ENCODE results near the gene MBTPS1. TPM values are rescaled to one million over a fixed set of nuclear protein-coding genes. Genes with fewer than 3 reads are reported as not detected.
"Not testable (repeated sequence)": the region's sequence is repeated elsewhere in the genome, so short reads cannot be mapped to it uniquely, and the experiment has no call there.

Gene MBTPS1
- total and polyA plus RNA-seq, 5 donors, result 59.3 to 112 (median 97.4) TPM

DNA sequence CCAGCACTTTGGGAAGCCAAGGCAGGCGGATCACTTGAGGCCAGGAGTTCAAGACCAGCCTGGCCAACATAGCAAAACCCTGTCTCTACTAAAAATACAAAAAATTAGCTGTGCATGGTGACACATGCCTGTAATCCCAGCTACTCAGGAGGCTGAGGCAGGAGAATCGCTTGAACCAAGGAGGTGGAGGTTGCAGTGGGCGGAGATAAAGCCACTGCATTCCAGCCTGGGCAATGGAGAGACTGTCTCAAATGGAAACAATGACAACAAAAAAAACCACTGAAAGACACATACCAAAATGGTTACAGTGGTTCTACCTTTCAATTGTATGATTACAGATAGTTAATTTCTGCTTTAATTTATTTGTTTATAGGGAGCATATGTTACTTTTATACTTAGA lies 4.8 kb downstream of the MBTPS1 start:
- not testable (repeated sequence) for H3K9me3 ChIP-seq (ENCODE audit: control insufficient read depth, low read length)

DNA sequence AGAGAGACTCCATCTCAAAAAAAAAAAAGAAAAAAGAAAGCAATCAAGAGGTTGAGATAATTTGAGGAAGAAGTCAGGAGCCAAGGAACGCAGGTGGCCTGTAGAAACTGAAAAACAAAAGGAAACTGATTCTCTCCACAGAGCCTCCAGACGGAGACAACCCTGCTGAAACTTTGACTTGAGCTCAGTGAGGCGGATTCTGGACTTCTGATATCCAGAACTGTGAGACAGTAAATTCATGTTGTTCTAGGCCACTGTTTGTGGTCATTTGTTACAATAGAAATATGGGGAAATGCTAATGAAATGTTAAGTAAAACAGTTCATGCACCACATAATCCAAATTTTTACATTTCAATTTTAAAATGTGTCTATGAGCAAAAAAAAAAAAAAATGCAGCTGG lies 5.2 kb downstream of the MBTPS1 start:
- ATAC-seq (no peak), DNase-seq (no peak)
- intact Hi-C loops (cut with DNase I), result no loop called here
- H3K4me1 ChIP-seq (ENCODE audit: control insufficient read depth, insufficient read depth, low read length), result no peaks in the 10 kb centered on the region
- H3K9me3 ChIP-seq (ENCODE audit: control insufficient read depth, low read length), result no peaks in the 10 kb centered on the region
- no peak overlapping the region for H3K27ac ChIP-seq (ENCODE audit: low read length)
- 67% methylated on average over 3 of the region's 3 CpGs for WGBS
- H3K27me3 ChIP-seq (ENCODE audit: control insufficient read depth, insufficient read depth), result no peaks in the 10 kb centered on the region
- no peak overlapping the region for H3K4me3 ChIP-seq (ENCODE audit: low read length)

More for the DNA sequence above, 4.8 kb downstream of the MBTPS1 start:
- H3K27ac ChIP-seq (ENCODE audit: low read length); H3K4me3 ChIP-seq (ENCODE audit: low read length); intact Hi-C loops (cut with DNase I); H3K27me3 ChIP-seq (ENCODE audit: control insufficient read depth, insufficient read depth); DNase-seq; H3K4me1 ChIP-seq (ENCODE audit: control insufficient read depth, insufficient read depth, low read length); ATAC-seq: not testable (repeated sequence)
- 94% methylated on average over 3 of the region's 3 CpGs for WGBS

DNA sequence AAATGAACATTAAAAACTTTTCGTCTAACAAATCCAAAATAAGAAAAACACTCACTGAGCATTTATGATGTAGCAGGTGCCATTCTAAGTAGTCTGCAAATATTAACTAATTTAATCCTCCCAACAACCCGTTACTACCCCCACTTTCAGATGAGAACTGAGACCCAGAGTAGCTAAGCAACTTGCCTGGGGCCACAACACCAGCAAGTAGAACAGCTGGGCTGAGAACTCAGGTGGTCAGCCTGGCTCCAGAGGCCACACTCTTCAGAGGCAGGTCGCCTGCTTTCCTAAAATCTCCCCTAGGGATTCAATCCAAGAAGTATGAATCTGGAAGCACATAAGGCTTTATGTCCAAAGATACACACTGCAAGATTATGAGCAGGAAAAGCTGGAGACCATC lies 6.2 kb downstream of the MBTPS1 start:
- 88% methylated on average over 3 of the region's 3 CpGs for WGBS
- H3K4me1 ChIP-seq (ENCODE audit: control insufficient read depth, insufficient read depth, low read length), result no peaks in the 10 kb centered on the region
- no peak for DNase-seq
- H3K27ac ChIP-seq (ENCODE audit: low read length), result no peak overlapping the region
- intact Hi-C loops (cut with DNase I), result no loop called here
- no peaks in the 10 kb centered on the region for H3K27me3 ChIP-seq (ENCODE audit: control insufficient read depth, insufficient read depth)
- H3K9me3 ChIP-seq (ENCODE audit: control insufficient read depth, low read length), result no peaks in the 10 kb centered on the region
- H3K4me3 ChIP-seq (ENCODE audit: low read length), result no peak overlapping the region
- ATAC-seq, result no peak

DNA sequence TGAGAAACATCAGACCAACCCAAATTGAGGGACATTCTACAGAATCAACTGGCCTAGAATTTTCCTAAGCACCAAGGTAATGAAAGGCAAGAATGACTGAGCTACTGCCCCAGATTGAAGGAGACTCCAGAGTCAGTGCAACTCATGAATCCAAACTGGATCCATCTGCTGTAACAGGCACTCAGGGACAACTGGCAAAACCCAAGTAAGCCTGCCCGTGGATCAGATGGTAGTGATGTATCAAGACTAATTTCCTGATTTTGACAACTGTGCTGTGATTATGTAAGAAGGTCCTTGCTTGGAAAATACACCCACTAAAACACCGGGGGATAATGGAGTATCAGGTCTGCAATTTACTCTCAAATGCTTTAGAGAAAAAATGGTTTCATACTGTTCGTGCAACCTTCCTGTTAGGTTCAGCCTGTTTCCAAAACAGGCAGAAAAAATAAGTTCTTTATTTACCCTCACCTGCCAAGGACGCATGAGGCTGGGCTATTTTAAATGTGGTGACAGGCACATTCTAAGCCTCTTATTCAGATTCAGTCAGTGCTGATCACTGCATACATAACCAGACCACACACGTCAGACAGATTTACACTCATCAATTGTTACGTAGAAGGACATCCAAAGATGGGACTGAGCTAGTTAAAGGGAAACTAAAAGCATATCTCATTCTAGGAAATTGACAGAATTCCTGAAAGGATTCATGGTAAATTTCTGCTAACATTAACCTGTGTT lies 7.0 kb downstream of the MBTPS1 start:
- no peaks in the 10 kb centered on the region for H3K27me3 ChIP-seq (ENCODE audit: control insufficient read depth, insufficient read depth)
- DNase-seq (no peak), ATAC-seq (peak; percentile 48 to 78)
- no peak overlapping the region for H3K4me3 ChIP-seq (ENCODE audit: low read length)
- H3K9me3 ChIP-seq (ENCODE audit: control insufficient read depth, low read length), result no peaks in the 10 kb centered on the region
- no peaks in the 10 kb centered on the region for H3K4me1 ChIP-seq (ENCODE audit: control insufficient read depth, insufficient read depth, low read length)
- intact Hi-C loops (cut with DNase I), result no loop called here
- 55% methylated on average over 6 of the region's 6 CpGs for WGBS
- H3K27ac ChIP-seq (ENCODE audit: low read length), result peak overlapping the region; percentile 49

DNA sequence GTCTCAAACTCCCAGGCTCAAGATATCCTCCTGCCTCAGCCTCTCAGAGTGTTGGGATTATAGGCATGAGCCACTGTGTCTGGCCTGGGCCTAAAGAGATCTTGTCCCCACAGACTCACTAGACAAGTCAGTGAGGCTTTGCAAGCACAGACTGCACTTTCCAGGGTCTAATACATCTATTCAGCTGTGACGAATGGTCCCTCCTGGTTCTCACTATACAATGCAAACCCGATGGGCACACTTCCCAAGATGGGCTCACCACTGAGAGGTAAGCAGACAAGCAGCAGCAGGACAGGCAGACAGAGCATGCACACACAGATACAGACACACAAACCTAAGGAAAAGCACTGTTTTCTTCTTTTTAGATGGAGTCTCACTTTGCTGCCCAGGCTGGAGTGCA lies 8.8 kb downstream of the MBTPS1 start:
- no peak for DNase-seq
- Histone ChIP-seq H3K4me1 (ENCODE audit: control insufficient read depth, insufficient read depth, low read length) (peaks cover 3% of the 10 kb centered on the region), H3K27me3 (ENCODE audit: control insufficient read depth, insufficient read depth) (no peaks in the 10 kb centered on the region), H3K27ac (ENCODE audit: low read length) (no peak overlapping the region), H3K9me3 (ENCODE audit: control insufficient read depth, low read length) (no peaks in the 10 kb centered on the region), H3K4me3 (ENCODE audit: low read length) (no peak overlapping the region)
- 78% methylated on average over 2 of the region's 2 CpGs for WGBS
- no peak for ATAC-seq
- intact Hi-C loops (cut with DNase I), result no loop called here

DNA sequence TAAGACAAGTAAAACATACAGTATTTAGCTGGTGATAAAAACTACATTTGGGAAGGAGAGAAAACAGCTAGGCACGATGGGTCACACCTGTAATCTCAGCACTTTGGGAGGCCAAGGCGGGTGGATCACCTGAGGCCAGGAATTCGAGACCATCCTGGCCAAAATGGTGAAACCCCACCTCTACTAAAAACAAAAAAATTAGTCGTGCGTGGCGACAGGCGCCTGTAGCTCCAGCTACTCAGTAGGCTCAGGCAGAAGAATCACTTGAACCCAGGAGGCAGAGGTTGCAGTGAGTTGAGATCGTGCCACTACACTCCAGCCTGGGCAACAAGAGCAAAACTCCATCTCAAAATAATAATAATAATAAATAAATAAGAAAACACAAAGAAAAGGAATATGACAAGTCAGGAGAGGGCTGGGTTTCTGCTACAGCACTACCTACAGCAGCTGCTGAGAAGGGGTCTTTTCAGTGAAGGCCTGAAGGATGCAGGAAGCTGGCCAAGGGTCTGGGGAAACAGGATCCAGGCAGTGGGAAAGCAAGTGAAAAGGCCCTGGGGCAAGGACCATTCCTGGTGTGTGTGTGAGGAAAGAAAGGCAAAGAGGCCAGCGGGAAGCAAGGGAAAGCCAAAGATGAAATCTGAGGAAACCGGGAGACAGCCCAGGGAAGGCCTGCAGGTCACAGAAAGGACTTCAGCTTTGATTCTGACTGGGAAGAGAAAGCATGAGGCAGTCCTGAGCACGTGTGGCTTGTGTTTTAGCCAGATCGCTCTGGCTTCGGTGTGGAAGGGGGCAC lies 10.6 kb downstream of the MBTPS1 start:
- Histone ChIP-seq H3K27ac (ENCODE audit: low read length) (peak overlapping the region; percentile 36), H3K9me3 (ENCODE audit: control insufficient read depth, low read length) (no peaks in the 10 kb centered on the region), H3K4me3 (ENCODE audit: low read length) (no peak overlapping the region), H3K27me3 (ENCODE audit: control insufficient read depth, insufficient read depth) (no peaks in the 10 kb centered on the region), H3K4me1 (ENCODE audit: control insufficient read depth, insufficient read depth, low read length) (peaks cover 3% of the 10 kb centered on the region)
- 82% methylated on average over 13 of the region's 13 CpGs for WGBS
- intact Hi-C loops (cut with DNase I), result no loop called here
- DNase-seq (no peak), ATAC-seq (no peak)

DNA sequence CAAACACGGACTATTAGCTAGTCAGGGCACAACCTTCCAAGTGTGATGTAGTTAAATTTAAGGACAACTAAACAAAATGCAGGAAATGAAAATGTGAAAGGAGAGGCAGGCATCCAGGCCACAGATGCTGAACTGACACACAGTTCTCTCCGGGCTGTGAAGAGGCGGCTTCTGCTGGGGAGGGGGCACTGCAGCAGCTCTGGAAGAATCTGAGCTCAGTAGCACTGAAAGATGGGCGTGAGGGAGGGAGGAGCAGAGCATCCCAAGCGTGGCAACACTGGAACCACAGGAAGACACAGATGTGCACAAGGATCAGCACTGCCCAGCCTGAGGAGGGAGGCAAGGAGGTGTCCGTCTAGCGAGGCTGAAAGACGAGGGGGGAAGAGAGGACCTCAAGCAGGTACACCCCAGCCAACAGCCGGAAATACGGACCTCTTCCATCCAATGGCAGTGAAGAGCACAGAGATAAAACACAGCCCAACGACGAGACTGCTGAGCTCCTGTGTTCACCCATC lies 11.4 kb downstream of the MBTPS1 start:
- 67% methylated on average over 12 of the region's 12 CpGs for WGBS
- Histone ChIP-seq H3K9me3 (ENCODE audit: control insufficient read depth, low read length) (no peaks in the 10 kb centered on the region), H3K27me3 (ENCODE audit: control insufficient read depth, insufficient read depth) (no peaks in the 10 kb centered on the region), H3K4me1 (ENCODE audit: control insufficient read depth, insufficient read depth, low read length) (peaks cover 3% of the 10 kb centered on the region), H3K27ac (ENCODE audit: low read length) (no peak overlapping the region), H3K4me3 (ENCODE audit: low read length) (no peak overlapping the region)
- ATAC-seq (no peak), DNase-seq (no peak)
- intact Hi-C loops (cut with DNase I), result no loop called here

DNA sequence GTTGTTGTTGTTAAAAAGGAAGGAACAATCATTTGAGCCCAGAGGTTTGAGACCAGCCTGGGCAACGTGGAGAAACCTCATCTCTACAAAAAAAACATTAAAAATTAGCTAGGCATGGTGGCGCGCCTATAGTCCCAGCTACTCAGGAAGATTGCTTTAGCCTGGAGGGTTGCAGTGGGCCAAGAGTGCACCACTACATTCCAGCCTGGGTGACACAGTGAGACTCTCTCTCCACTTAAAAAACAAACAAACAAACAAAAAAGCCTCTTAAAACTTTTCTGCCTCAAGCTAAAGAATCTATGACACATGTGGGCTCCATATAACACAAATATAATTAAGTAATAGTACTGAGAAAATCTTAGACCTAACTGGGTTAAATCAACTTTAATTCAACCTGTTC lies 12.5 kb downstream of the MBTPS1 start:
- Histone ChIP-seq H3K9me3 (ENCODE audit: control insufficient read depth, low read length) (no peaks in the 10 kb centered on the region), H3K27ac (ENCODE audit: low read length) (no peak overlapping the region), H3K4me3 (ENCODE audit: low read length) (no peak overlapping the region), H3K4me1 (ENCODE audit: control insufficient read depth, insufficient read depth, low read length) (peaks cover 3% of the 10 kb centered on the region), H3K27me3 (ENCODE audit: control insufficient read depth, insufficient read depth) (no peaks in the 10 kb centered on the region)
- intact Hi-C loops (cut with DNase I), result no loop called here
- 81% methylated on average over 3 of the region's 3 CpGs for WGBS
- DNase-seq (no peak), ATAC-seq (no peak)

DNA sequence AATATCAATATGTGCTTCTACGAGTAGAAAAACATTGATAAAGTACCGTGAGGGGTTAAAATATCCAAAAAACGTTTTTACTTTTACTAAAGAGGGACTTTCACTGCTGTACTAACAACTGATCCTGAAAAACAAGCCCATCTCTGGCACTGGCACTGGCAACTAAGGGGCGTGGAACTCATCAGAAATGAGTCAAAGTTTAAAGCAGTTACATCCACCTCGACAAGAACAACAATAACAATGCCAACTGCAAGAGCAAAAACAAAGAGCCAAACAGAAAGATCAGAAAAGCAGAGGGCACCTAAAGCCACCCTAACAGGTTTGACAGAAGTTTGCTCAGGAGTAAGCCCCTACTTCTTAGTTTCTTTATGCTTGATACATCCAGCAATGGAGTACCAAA lies 13.1 kb downstream of the MBTPS1 start:
- Histone ChIP-seq H3K9me3 (ENCODE audit: control insufficient read depth, low read length) (no peaks in the 10 kb centered on the region), H3K27me3 (ENCODE audit: control insufficient read depth, insufficient read depth) (no peaks in the 10 kb centered on the region), H3K4me1 (ENCODE audit: control insufficient read depth, insufficient read depth, low read length) (peaks cover 3% of the 10 kb centered on the region), H3K27ac (ENCODE audit: low read length) (no peak overlapping the region), H3K4me3 (ENCODE audit: low read length) (no peak overlapping the region)
- 63% methylated on average over 5 of the region's 5 CpGs for WGBS
- intact Hi-C loops (cut with DNase I), result no loop called here
- ATAC-seq (no peak), DNase-seq (no peak)

DNA sequence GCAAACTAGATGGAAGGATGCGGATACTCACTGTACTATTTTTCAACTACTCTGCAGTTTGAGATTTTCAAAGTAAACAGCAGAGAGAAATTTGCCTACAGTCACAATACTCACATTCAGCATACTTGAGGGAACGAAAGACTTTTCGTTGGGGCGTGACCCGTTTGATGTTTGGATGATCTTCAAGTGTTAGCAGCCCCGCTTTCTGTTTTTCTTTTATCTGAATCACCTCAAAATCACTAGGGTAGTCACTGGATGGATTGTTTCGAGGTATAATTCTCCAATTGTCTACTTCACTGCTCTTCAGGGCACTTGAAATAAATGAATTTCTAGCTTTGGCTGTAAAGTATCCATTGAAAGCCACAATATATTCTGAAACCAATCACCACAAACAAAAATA lies 17.8 kb downstream of the MBTPS1 start:
- DNase-seq, result no peak
- 93% methylated on average over 7 of the region's 7 CpGs for WGBS
- Histone ChIP-seq H3K27me3 (ENCODE audit: control insufficient read depth, insufficient read depth) (no peaks in the 10 kb centered on the region), H3K9me3 (ENCODE audit: control insufficient read depth, low read length) (no peaks in the 10 kb centered on the region), H3K27ac (ENCODE audit: low read length) (no peak overlapping the region), H3K4me3 (ENCODE audit: low read length) (no peak overlapping the region), H3K4me1 (ENCODE audit: control insufficient read depth, insufficient read depth, low read length) (peaks cover 3% of the 10 kb centered on the region)
- ATAC-seq, result no peak
- intact Hi-C loops (cut with DNase I), result no loop called here

DNA sequence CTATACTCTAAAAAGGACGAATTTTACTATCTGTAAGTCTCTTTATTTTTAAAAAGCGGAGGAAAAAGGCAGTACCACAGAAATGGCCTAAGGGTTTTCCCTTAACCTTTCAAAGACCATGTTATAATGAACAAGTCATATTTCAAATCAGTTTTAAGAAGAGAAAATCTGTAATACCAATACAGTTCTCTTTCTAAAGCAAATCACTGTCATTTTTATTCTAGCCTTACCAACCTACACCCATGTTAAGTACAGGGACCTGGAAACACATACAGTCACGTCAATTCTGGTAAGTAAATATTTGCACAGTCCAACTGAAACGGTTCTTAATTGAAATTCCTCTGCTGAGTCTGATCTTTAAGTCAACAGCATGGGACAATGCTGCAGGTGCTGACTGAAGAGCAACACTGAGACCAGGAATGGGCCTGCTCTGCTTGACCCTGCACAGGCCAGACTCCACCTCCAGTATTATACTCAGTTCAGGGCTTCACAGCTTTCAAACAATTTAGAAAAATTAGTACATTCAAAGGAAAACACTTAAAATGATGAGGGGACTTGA lies 20.2 kb downstream of the MBTPS1 start:
- no peak overlapping the region for H3K4me3 ChIP-seq (ENCODE audit: low read length)
- H3K9me3 ChIP-seq (ENCODE audit: control insufficient read depth, low read length), result no peaks in the 10 kb centered on the region
- intact Hi-C loops (cut with DNase I), result no loop called here
- H3K27ac ChIP-seq (ENCODE audit: low read length), result no peak overlapping the region
- WGBS, result 76% methylated on average over 4 of the region's 4 CpGs
- DNase-seq (no peak), ATAC-seq (peak in 1 of 2 donors; percentile 12)
- H3K27me3 ChIP-seq (ENCODE audit: control insufficient read depth, insufficient read depth), result no peaks in the 10 kb centered on the region
- H3K4me1 ChIP-seq (ENCODE audit: control insufficient read depth, insufficient read depth, low read length), result no peaks in the 10 kb centered on the region
